ENCODE results near the gene GLRA1. TPM values are rescaled to one million over a fixed set of nuclear protein-coding genes. Genes with fewer than 3 reads are reported as not detected.

GLRA1 gene
- total RNA-seq, 1 experiment from 2014 or later: not detected

DNA sequence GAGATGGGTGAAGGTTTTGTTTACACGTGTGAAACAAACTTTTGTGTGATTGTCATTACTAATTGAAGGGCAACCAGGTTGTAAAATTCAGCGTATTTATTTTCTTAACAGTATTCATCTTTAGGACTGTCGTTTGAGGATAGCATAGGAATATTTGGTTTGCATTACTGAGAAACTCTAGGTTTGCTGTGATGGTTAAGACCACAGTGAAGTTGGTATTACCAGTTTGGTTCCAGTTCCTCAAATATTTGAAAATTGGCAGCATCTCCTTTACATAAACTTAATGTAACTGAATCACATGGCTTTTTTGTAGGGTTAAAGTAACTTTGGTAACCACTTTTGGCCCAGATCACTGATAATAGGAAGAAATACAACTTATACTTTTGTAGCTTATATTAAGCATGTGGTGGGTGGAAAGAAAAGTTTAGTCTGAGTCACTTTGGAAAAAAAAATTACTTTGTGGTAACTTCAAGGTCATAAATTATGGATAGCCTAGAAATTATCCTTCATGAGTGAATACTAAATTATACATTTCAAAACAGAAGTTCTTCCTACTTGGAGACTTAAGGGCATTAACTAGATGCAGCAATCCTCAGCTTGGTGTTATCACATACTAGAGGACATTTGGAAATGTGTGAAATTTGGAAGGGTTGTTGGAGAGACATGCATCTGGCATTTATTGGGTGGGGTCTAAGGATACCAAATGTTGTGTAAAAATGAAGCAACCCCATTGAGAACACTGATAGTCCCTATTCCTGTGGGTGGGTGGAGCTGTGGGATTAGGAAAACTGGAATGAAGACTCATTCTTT is 119.0 kb downstream of the GLRA1 start:
- Mint-ChIP-seq H3K4me1 (ENCODE audit: insufficient read depth, unreplicated experiment) (peaks cover 31% of the 10 kb centered on the region), H3K4me3 (ENCODE audit: unreplicated experiment) (no peak overlapping the region), H3K27ac (ENCODE audit: low read depth, unreplicated experiment) (peak overlapping the region; percentile 38), H3K27me3 (ENCODE audit: insufficient read depth, unreplicated experiment) (no peaks in the 10 kb centered on the region), H3K9me3 (ENCODE audit: unreplicated experiment) (no peaks in the 10 kb centered on the region), H3K36me3 (ENCODE audit: insufficient read depth, unreplicated experiment) (peaks cover 95% of the 10 kb centered on the region)
- intact Hi-C loops (cut with micrococcal nuclease): no loop called here
- ChIA-PET CTCF (interaction anchor here (0.5 to 1.6 kb wide), 6 partner anchors 12 to 1227 kb away, joined by 3 to 8 read pairs (median 4); no protein-coding TSS in a partner anchor), POLR2A (interaction anchor here (0.8 to 1.8 kb wide), 5 partner anchors 8 to 31 kb away, joined by 3 to 7 read pairs (median 3); no protein-coding TSS in a partner anchor)
- BruUV-seq (replicated peaks): no TSS peak
- peak; percentile 52 for DNase-seq (ENCODE audit: unreplicated experiment)
- TF ChIP-seq, protein P1, sequence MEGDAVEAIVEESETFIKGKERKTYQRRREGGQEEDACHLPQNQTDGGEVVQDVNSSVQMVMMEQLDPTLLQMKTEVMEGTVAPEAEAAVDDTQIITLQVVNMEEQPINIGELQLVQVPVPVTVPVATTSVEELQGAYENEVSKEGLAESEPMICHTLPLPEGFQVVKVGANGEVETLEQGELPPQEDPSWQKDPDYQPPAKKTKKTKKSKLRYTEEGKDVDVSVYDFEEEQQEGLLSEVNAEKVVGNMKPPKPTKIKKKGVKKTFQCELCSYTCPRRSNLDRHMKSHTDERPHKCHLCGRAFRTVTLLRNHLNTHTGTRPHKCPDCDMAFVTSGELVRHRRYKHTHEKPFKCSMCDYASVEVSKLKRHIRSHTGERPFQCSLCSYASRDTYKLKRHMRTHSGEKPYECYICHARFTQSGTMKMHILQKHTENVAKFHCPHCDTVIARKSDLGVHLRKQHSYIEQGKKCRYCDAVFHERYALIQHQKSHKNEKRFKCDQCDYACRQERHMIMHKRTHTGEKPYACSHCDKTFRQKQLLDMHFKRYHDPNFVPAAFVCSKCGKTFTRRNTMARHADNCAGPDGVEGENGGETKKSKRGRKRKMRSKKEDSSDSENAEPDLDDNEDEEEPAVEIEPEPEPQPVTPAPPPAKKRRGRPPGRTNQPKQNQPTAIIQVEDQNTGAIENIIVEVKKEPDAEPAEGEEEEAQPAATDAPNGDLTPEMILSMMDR (IDR thresholded peaks at IDR 0.05; ENCODE audit: unreplicated experiment): no peak

DNA sequence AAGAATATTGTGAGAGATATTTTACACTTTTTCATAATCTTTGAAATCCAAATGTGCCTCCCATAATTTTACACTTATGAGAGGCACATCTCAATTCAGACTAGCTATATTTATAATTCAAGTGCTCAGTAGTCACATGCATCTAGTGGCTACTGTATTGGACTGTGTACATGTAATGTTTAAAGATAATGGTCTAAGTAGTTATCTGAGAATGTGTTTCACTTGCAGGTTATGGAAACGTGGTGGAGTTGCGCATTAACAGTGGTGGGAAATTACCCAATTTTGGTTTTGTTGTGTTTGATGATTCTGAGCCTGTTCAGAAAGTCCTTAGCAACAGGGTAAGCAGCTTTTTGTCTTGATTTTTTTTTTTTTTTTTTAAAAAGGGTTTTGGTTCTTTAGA is 124.1 kb downstream of the GLRA1 start:
- POLR2A ChIA-PET: interaction anchor here (1.1 to 3.7 kb wide), 6 partner anchors 10 to 29 kb away, joined by 3 to 21 read pairs (median 3); no protein-coding TSS in a partner anchor
- TF ChIP-seq, protein P1 (IDR thresholded peaks at IDR 0.05; ENCODE audit: unreplicated experiment): no peak
- no TSS peak for BruUV-seq (replicated peaks)
- DNase-seq (ENCODE audit: unreplicated experiment): no peak
- CTCF ChIA-PET: interaction anchor here (0.6 to 1.9 kb wide), 14 partner anchors 9 to 1948 kb away, joined by 3 to 11 read pairs (median 3); no protein-coding TSS in a partner anchor
- intact Hi-C loops (cut with micrococcal nuclease): no loop called here
- Mint-ChIP-seq H3K27me3 (ENCODE audit: insufficient read depth, unreplicated experiment) (no peaks in the 10 kb centered on the region), H3K4me1 (ENCODE audit: insufficient read depth, unreplicated experiment) (peaks cover 20% of the 10 kb centered on the region), H3K27ac (ENCODE audit: low read depth, unreplicated experiment) (no peak overlapping the region), H3K36me3 (ENCODE audit: insufficient read depth, unreplicated experiment) (peaks cover 100% of the 10 kb centered on the region), H3K9me3 (ENCODE audit: unreplicated experiment) (no peaks in the 10 kb centered on the region), H3K4me3 (ENCODE audit: unreplicated experiment) (no peak overlapping the region)

DNA sequence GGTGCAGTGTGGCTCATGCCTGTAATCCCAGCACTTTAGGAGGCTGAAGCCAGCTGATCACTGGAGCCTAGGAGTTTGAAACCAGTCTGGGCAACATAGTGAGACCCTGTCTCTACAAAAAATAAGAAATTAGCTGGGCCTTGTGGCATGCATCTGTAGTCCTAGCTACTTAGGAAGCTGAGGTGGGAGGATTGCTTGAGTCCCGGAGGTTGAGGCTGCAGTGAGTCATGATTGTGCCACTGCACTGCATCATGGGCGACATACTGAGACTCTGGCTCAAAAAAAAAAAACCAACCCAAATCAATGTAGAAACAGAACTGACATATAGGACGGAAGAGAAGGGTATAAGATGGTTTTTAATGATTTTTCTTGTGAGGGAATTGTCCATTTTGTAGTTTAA is 125.2 kb downstream of the GLRA1 start:
- TF ChIP-seq, protein P1 (IDR thresholded peaks at IDR 0.05; ENCODE audit: unreplicated experiment): no peak
- Mint-ChIP-seq H3K4me1 (ENCODE audit: insufficient read depth, unreplicated experiment) (peaks cover 16% of the 10 kb centered on the region), H3K27me3 (ENCODE audit: insufficient read depth, unreplicated experiment) (no peaks in the 10 kb centered on the region), H3K36me3 (ENCODE audit: insufficient read depth, unreplicated experiment) (peaks cover 100% of the 10 kb centered on the region), H3K4me3 (ENCODE audit: unreplicated experiment) (no peak overlapping the region), H3K27ac (ENCODE audit: low read depth, unreplicated experiment) (peak overlapping the region; percentile 28), H3K9me3 (ENCODE audit: unreplicated experiment) (no peaks in the 10 kb centered on the region)
- DNase-seq (ENCODE audit: unreplicated experiment): peak; percentile 63
- ChIA-PET CTCF (interaction anchor here (0.5 to 2.1 kb wide), 14 partner anchors 12 to 716 kb away, joined by 3 to 15 read pairs (median 4); partner anchors contain the start of genes ATOX1 and G3BP1), POLR2A (interaction anchor here (0.6 to 3.7 kb wide), 8 partner anchors 11 to 890 kb away, joined by 3 to 21 read pairs (median 8); partner anchors contain the start of gene G3BP1)
- intact Hi-C loops (cut with micrococcal nuclease): no loop called here
- no TSS peak for BruUV-seq (replicated peaks)

DNA sequence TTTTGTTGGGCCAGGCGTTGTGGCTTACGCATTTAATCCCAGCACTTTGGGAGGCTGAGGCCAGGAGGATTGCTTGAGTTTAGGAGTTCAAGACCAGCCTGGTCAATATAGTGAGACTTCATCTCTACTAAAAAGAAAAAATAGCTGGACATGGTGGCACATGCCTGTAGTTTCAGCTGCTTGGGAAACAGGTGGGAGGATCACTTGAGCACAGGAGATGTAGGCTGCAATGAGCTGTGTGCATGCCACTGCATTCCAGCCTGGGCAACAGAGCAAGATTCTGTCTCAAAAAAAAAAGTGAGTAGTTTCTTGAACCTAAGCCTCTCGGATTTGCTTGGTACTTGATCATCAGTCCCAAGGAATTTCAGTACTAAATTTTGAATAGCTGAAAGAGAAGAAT is 126.0 kb downstream of the GLRA1 start:
- TF ChIP-seq, protein P1 (IDR thresholded peaks at IDR 0.05; ENCODE audit: unreplicated experiment): no peak
- Mint-ChIP-seq H3K4me3 (ENCODE audit: unreplicated experiment) (no peak overlapping the region), H3K36me3 (ENCODE audit: insufficient read depth, unreplicated experiment) (peaks cover 100% of the 10 kb centered on the region), H3K27me3 (ENCODE audit: insufficient read depth, unreplicated experiment) (no peaks in the 10 kb centered on the region), H3K27ac (ENCODE audit: low read depth, unreplicated experiment) (peak overlapping the region; percentile 60), H3K9me3 (ENCODE audit: unreplicated experiment) (no peaks in the 10 kb centered on the region), H3K4me1 (ENCODE audit: insufficient read depth, unreplicated experiment) (peaks cover 16% of the 10 kb centered on the region)
- BruUV-seq (replicated peaks): no TSS peak
- ChIA-PET POLR2A (interaction anchor here (0.7 to 3.7 kb wide), 7 partner anchors 11 to 891 kb away, joined by 3 to 21 read pairs (median 10); partner anchors contain the start of gene G3BP1), CTCF (interaction anchor here (0.7 to 2.1 kb wide), 10 partner anchors 11 to 666 kb away, joined by 3 to 15 read pairs (median 5); partner anchors contain the start of gene G3BP1)
- DNase-seq (ENCODE audit: unreplicated experiment): no peak
- intact Hi-C loops (cut with micrococcal nuclease): no loop called here
